Hepatocyte (in vitro differentiated cells): Measurements from ENCODE around the gene SNCAIP.

Experiments used
- EZH2 ChIP-seq: fragments of 200-600 bp; sonication (generic); IDR thresholded peaks from 2 replicates; pipeline ENCODE4 v1.6.1; 2016; ENCODE audit warnings: antibody characterized with exemption, mild to moderate bottlenecking, borderline replicate concordance
- TF ChIP-seq, protein P1 (sequence below): fragments of 200-600 bp; sonication (generic); IDR thresholded peaks from 2 replicates; pipeline ENCODE4 v1.5.1; 2016; ENCODE audit warnings: antibody characterized with exemption, mild to moderate bottlenecking; ENCODE audit not compliant: poor library complexity

DNA sequence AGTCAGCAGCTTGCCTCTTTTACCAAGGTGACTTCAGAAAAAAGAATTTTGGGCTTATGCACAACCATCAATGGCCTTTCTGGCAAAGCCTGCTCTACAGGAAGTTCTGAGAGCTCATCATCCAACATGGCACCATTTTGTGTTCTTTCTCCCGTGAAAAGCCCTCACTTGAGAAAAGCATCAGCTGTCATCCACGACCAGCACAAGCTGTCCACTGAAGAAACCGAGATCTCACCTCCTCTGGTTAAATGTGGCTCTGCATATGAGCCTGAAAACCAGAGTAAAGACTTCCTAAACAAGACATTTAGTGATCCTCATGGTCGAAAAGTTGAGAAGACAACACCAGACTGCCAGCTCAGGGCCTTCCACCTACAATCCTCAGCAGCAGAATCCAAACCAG is 111.2 kb downstream of the SNCAIP start:
- TF ChIP-seq, protein P1, sequence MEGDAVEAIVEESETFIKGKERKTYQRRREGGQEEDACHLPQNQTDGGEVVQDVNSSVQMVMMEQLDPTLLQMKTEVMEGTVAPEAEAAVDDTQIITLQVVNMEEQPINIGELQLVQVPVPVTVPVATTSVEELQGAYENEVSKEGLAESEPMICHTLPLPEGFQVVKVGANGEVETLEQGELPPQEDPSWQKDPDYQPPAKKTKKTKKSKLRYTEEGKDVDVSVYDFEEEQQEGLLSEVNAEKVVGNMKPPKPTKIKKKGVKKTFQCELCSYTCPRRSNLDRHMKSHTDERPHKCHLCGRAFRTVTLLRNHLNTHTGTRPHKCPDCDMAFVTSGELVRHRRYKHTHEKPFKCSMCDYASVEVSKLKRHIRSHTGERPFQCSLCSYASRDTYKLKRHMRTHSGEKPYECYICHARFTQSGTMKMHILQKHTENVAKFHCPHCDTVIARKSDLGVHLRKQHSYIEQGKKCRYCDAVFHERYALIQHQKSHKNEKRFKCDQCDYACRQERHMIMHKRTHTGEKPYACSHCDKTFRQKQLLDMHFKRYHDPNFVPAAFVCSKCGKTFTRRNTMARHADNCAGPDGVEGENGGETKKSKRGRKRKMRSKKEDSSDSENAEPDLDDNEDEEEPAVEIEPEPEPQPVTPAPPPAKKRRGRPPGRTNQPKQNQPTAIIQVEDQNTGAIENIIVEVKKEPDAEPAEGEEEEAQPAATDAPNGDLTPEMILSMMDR, result no peak
- TF ChIP-seq EZH2, result no peak
